ENCODE data around the gene AKT1S1. TPM values are rescaled to one million over a fixed set of nuclear protein-coding genes. Genes with fewer than 3 reads are reported as not detected.
"Not testable (repeated sequence)": the region's sequence is repeated elsewhere in the genome, so short reads cannot be mapped to it uniquely, and the experiment has no call there.

AKT1S1 gene
- total and polyA plus RNA-seq, 8 donors: 24.7 to 42.9 (median 32.8) TPM

GRCh38 chr19:49820125-49820524 lies 57.0 kb downstream of the AKT1S1 start:
- intact Hi-C loops (cut with DNase I): no loop called here
- DNase-seq: no peak

GRCh38 chr19:49819452-49820115 lies 57.6 kb downstream of the AKT1S1 start:
- H3K9me3 ChIP-seq; DNase-seq; H3K27ac ChIP-seq; intact Hi-C loops (cut with DNase I); ATAC-seq; H3K27me3 ChIP-seq: not testable (repeated sequence)
- peaks cover 8 to 26% of the 10 kb centered on the region in 2 donors for H3K4me1 ChIP-seq
- H3K4me3 ChIP-seq: peak overlapping the region; percentile 79 to 93
- peaks cover 0 to 23% of the 10 kb centered on the region in 2 donors for H3K36me3 ChIP-seq

More at GRCh38 chr19:49820125-49820524, 57.0 kb downstream of the AKT1S1 start:
- Histone ChIP-seq H3K4me3 (no peak overlapping the region), H3K4me1 (peaks cover 8 to 26% of the 10 kb centered on the region in 2 donors), H3K9me3 (no peaks in the 10 kb centered on the region), H3K36me3 (peaks cover 0 to 25% of the 10 kb centered on the region in 2 donors), H3K27me3 (no peaks in the 10 kb centered on the region), H3K27ac (no peak overlapping the region)
- ATAC-seq: no peak
- TF ChIP-seq CTCF (IDR thresholded peaks at IDR 0.05): no peak

Small RNAs within 50 kb of the gene (microRNA-seq; reads per million reads assigned to microRNA genes)
- gene MIR4749 (1.5 to 1.8 reads per million in 2 donors), gene MIR4750 (0.50 to 0.55 reads per million in 2 donors), gene MIR6800 (0.17 to 0.41 reads per million in 2 donors)

Other genes starting within 250 kb of the AKT1S1 start
- 100 to 1,000 TPM in 1 of 2 donors, 10 to 100 TPM in 1; 76.0 to 131 TPM for gene RRAS, start 237.2 kb downstream of the AKT1S1 start, total RNA-seq
- gene RRAS, start 237.2 kb downstream of the AKT1S1 start, polyA plus RNA-seq (ENCODE audit: insufficient read length in 6 of 6): 10 to 100 TPM; 21.4 to 34.0 (median 27.7) TPM
- 10 to 100 TPM; 61.5 to 63.8 TPM for gene SCAF1, start 235.1 kb downstream of the AKT1S1 start, total RNA-seq
- 10 to 100 TPM; 24.7 to 36.6 (median 33.1) TPM for gene SCAF1, start 235.1 kb downstream of the AKT1S1 start, polyA plus RNA-seq (ENCODE audit: insufficient read length in 6 of 6)
- gene IRF3, start 211.5 kb downstream of the AKT1S1 start, total RNA-seq: 10 to 100 TPM; 81.2 to 93.6 TPM
- 10 to 100 TPM; 60.2 to 79.1 (median 70.4) TPM for gene IRF3, start 211.5 kb downstream of the AKT1S1 start, polyA plus RNA-seq (ENCODE audit: insufficient read length in 6 of 6)
- gene BCL2L12, start 211.4 kb downstream of the AKT1S1 start, total RNA-seq: 10 to 100 TPM; 20.6 to 22.2 TPM
- 10 to 100 TPM; 21.4 to 30.1 (median 28.2) TPM for gene BCL2L12, start 211.4 kb downstream of the AKT1S1 start, polyA plus RNA-seq (ENCODE audit: insufficient read length in 6 of 6)
- gene PRMT1, start 200.1 kb downstream of the AKT1S1 start, total RNA-seq: 100 to 1,000 TPM in 1 of 2 donors, 10 to 100 TPM in 1; 79.3 to 137 TPM
- gene PRMT1, start 200.1 kb downstream of the AKT1S1 start, polyA plus RNA-seq (ENCODE audit: insufficient read length in 6 of 6): 100 to 1,000 TPM; 208 to 258 (median 224) TPM
- 1 to 10 TPM in 1 of 2 donors, under 1 TPM in 1; 0.93 to 2.0 TPM for gene ADM5, start 187.8 kb downstream of the AKT1S1 start, total RNA-seq
- 1 to 10 TPM; 1.2 to 2.6 (median 1.9) TPM for gene ADM5, start 187.8 kb downstream of the AKT1S1 start, polyA plus RNA-seq (ENCODE audit: insufficient read length in 6 of 6)
- gene CPT1C, start 186.2 kb downstream of the AKT1S1 start, total RNA-seq: 10 to 100 TPM in 1 of 2 donors, 1 to 10 TPM in 1; 6.2 to 11.3 TPM
- gene CPT1C, start 186.2 kb downstream of the AKT1S1 start, polyA plus RNA-seq (ENCODE audit: insufficient read length in 6 of 6): 10 to 100 TPM; 23.2 to 37.3 (median 29.3) TPM
- under 1 TPM in 1 of 2 donors, not detected in 1; 0.39 TPM for gene TSKS, start 114.0 kb downstream of the AKT1S1 start, total RNA-seq
- under 1 TPM; 0.17 to 0.45 (median 0.21) TPM for gene TSKS, start 114.0 kb downstream of the AKT1S1 start, polyA plus RNA-seq (ENCODE audit: insufficient read length in 6 of 6)
- gene AP2A1, start 110.4 kb downstream of the AKT1S1 start, total RNA-seq: 10 to 100 TPM; 84.9 to 87.6 TPM
- 10 to 100 TPM; 52.9 to 83.1 (median 61.8) TPM for gene AP2A1, start 110.4 kb downstream of the AKT1S1 start, polyA plus RNA-seq (ENCODE audit: insufficient read length in 6 of 6)
- gene FUZ, start 64.1 kb downstream of the AKT1S1 start, total RNA-seq: 10 to 100 TPM; 15.3 to 19.5 TPM
- gene FUZ, start 64.1 kb downstream of the AKT1S1 start, polyA plus RNA-seq (ENCODE audit: insufficient read length in 6 of 6): 10 to 100 TPM; 23.2 to 31.7 (median 26.6) TPM
- gene MED25, start 59.1 kb downstream of the AKT1S1 start, total RNA-seq: 10 to 100 TPM; 52.1 to 57.1 TPM
- 10 to 100 TPM; 55.1 to 67.4 (median 58.2) TPM for gene MED25, start 59.1 kb downstream of the AKT1S1 start, polyA plus RNA-seq (ENCODE audit: insufficient read length in 6 of 6)
- gene PTOV1, start 26.2 kb downstream of the AKT1S1 start, total RNA-seq: 100 to 1,000 TPM in 1 of 2 donors, 10 to 100 TPM in 1; 96.0 to 133 TPM
- gene PTOV1, start 26.2 kb downstream of the AKT1S1 start, polyA plus RNA-seq (ENCODE audit: insufficient read length in 6 of 6): 100 to 1,000 TPM; 268 to 320 (median 279) TPM
- 10 to 100 TPM; 63.0 to 89.5 TPM for gene PNKP, start 9.8 kb downstream of the AKT1S1 start, total RNA-seq
- 10 to 100 TPM; 56.8 to 78.6 (median 66.3) TPM for gene PNKP, start 9.8 kb downstream of the AKT1S1 start, polyA plus RNA-seq (ENCODE audit: insufficient read length in 6 of 6)
- gene TBC1D17, start 347 bp upstream of the AKT1S1 start, total RNA-seq: 10 to 100 TPM; 35.2 to 43.3 TPM
- gene TBC1D17, start 347 bp upstream of the AKT1S1 start, polyA plus RNA-seq (ENCODE audit: insufficient read length in 6 of 6): 10 to 100 TPM; 40.8 to 47.2 (median 46.3) TPM
- 1 to 10 TPM; 2.4 to 6.5 TPM for gene IL4I1, start 19.5 kb upstream of the AKT1S1 start, total RNA-seq
- gene IL4I1, start 19.5 kb upstream of the AKT1S1 start, polyA plus RNA-seq (ENCODE audit: insufficient read length in 6 of 6): 1 to 10 TPM; 1.1 to 2.3 (median 1.7) TPM
- 10 to 100 TPM; 17.4 to 25.0 TPM for gene ATF5, start 51.9 kb upstream of the AKT1S1 start, total RNA-seq
- gene ATF5, start 51.9 kb upstream of the AKT1S1 start, polyA plus RNA-seq (ENCODE audit: insufficient read length in 6 of 6): 10 to 100 TPM; 19.5 to 29.6 (median 26.6) TPM
- 10 to 100 TPM; 39.2 to 61.8 TPM for gene NUP62, start 52.1 kb upstream of the AKT1S1 start, total RNA-seq
- 10 to 100 TPM; 55.8 to 66.2 (median 61.1) TPM for gene NUP62, start 52.1 kb upstream of the AKT1S1 start, polyA plus RNA-seq (ENCODE audit: insufficient read length in 6 of 6)
- 1 to 10 TPM; 1.3 to 4.9 TPM for gene SIGLEC11, start 83.8 kb upstream of the AKT1S1 start, total RNA-seq
- gene SIGLEC11, start 83.8 kb upstream of the AKT1S1 start, polyA plus RNA-seq (ENCODE audit: insufficient read length in 6 of 6): 1 to 10 TPM in 1 of 6 donors, under 1 TPM in 5; 0.34 to 1.5 (median 0.57) TPM
- gene VRK3, start 148.0 kb upstream of the AKT1S1 start, total RNA-seq: 10 to 100 TPM; 37.7 to 38.7 TPM
- 10 to 100 TPM; 37.5 to 43.4 (median 40.3) TPM for gene VRK3, start 148.0 kb upstream of the AKT1S1 start, polyA plus RNA-seq (ENCODE audit: insufficient read length in 6 of 6)
- gene ZNF473, start 148.7 kb upstream of the AKT1S1 start, total RNA-seq: 1 to 10 TPM; 5.1 to 9.3 TPM
- gene ZNF473, start 148.7 kb upstream of the AKT1S1 start, polyA plus RNA-seq (ENCODE audit: insufficient read length in 6 of 6): 10 to 100 TPM; 11.7 to 15.4 (median 14.9) TPM

Measured in left lung (tissue), 10 donors.